ENCODE data around the gene ETNPPL.

The ETNPPL gene

DNA sequence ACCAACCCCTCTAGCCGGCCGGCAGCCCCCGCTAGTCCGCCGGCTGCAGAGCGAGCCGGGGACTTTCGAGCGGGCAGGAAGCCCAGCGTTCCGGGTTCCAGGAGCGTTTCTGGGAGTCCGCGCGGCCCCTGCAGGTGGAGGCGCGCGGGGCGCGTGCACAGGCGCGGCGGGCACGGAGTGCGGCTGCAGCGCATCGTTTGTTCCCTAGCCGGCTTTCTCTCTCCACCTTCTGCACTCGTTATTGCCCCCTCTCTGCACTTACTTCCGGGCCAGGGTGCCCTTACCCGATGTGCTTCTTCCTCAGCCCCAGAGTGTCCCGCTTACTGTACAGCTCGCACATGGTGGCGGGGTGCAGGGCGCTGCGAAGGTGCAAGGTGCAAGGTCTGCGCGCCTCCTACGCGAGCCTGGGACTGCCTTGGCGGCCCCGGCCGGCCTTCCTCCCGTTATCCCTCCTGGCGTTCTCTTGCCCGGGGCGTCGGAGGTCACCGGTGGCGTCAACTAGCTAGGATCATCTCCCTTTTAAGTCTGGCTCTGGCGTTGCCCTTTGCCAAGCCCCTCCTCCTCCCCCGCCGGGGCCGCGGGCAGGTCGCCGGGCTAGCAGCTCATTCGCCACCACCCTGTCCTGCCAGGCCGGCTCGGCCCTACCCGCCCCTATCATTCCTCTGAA is at the start of gene ETNPPL:
Gene ETNPPL, minus strand, starts transcription at position 495 of the 667 bp plus-strand sequence. Its CDS starts 155 bp downstream, at position 340.
- DNase-seq: no peak

- DNase-seq: no peak
Observed at GRCh38 chr4:108811486-108811885, 48.6 kb upstream of the ETNPPL start.

- no peak for DNase-seq
Observed at GRCh38 chr4:108810087-108810486, 47.2 kb upstream of the ETNPPL start.

- DNase-seq: no peak
Observed at GRCh38 chr4:108804648-108805273, 41.9 kb upstream of the ETNPPL start.

DNA sequence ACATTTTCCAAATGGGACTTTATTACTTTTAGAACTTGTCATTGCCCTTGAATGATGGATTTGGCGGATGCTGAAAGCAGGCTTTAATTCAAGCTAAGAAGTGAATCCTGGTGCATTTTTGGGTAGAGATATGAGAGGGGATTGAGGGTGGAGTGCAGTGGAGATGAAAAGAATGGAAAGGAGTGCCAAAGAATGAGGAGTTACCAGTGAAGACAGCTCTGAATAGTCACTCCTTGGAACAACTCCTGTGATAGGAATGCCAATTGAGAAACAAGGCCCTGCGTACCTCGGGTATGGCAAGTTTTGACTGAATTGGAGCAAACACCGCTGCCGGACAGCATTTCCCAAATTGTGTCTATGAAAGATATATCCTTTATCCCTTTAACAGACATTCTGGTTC is 36.5 kb upstream of the ETNPPL start:
- no peak for DNase-seq

GRCh38 chr4:108796173-108796572 is 33.3 kb upstream of the ETNPPL start:
- DNase-seq: no peak

DNA sequence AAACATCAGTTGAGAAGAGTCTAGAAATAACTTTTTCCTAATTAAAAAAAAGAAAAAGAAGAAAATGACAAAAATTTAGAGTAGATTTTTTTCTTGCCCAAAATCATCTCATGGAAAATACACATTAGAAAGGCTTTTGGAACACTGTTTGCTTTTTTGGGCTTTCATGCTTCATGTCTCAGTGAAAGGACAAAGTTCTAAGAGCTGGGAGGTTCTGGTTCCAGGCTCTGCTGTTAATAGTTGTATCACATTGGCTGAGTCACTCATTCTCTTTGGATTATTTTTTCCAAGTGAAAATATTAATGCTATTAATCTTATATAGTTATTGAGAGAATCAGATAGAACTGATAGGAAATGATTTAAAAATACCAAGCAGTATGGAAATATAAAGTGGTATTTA is 32.9 kb upstream of the ETNPPL start:
- no peak for DNase-seq

GRCh38 chr4:108794136-108794535 is 31.3 kb upstream of the ETNPPL start:
- DNase-seq: no peak

DNA sequence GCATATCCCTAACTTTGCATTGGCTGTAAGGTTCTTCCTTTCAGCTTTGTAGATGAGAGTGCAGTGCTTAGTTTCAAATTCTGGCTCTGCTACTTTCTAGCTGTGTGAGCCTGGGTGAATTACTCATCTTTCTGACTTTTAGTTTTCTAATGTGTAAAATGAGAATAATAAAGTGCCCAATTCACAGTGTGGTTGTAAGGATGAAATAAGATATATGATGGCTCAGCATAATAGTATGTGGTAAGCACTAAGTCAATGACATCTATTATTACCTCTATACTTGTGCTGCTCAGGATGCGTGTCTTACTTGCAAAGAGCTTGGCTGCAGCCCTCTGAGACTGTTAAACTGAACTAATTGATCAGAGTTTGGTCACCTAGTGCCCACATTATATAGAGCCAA is 30.6 kb upstream of the ETNPPL start:
- no peak for DNase-seq

GRCh38 chr4:108788731-108789130 is 25.9 kb upstream of the ETNPPL start:
- DNase-seq: no peak

DNA sequence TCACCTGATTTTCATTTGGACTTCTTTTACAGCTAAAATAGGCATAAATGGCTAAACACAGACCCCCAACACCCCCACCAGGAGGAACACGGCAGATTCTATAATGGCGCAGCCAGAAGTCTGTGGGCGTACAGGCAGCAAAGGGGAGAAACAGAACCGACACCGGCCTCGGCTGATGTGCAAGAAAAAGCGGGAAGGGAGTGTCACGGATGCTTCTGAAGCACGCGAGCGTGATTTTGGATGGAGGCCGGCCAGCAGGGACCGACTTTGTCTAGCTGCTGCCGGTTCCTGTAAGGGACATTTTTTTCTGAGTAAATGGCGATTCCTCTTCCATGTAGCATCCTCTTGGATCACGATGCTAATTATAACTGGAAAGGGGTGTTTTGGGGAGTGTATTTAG is 24.9 kb upstream of the ETNPPL start:
- DNase-seq: no peak

DNA sequence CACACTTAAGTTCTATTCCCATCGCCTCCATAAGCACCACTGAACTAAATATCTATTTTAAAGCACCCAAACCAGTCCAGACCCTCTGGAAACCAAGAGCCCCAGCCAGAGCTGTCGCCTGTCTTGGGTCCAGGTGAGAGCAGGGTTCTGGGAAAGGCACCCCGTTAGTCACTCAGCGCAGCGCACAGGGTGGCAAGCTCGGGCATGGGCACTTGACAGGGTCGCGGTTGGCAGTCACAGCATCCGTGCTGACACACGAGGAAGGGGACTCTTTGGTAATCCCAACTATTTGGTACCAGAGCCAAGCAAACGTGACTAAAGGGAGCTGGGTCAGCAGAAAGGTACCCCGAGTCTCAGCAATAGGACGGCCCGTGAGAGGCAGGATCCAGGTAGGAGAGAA is 24.3 kb upstream of the ETNPPL start:
- no peak for DNase-seq

DNA sequence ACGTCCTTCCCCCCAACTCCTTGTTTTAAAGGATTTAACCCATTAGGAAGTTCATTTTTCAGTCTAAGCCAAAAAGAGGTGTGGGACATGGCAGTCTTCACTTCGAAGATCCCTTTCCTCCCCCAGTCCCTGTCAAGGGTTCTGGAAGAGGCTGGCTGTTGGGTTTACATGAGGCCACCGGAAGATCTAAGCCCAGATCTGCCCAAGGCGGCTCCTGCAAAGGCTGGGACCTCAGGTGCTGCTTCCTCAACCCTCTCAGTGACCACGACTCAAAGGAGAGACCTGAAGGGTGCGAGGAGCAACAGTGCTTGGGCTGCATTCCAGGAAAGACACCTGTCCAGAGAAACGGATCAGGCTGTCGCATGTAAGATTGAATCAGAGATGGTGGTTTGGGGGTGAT is 23.5 kb upstream of the ETNPPL start:
- DNase-seq: no peak

GRCh38 chr4:108783665-108784463 is 21.0 kb upstream of the ETNPPL start:
- no peak for DNase-seq

DNA sequence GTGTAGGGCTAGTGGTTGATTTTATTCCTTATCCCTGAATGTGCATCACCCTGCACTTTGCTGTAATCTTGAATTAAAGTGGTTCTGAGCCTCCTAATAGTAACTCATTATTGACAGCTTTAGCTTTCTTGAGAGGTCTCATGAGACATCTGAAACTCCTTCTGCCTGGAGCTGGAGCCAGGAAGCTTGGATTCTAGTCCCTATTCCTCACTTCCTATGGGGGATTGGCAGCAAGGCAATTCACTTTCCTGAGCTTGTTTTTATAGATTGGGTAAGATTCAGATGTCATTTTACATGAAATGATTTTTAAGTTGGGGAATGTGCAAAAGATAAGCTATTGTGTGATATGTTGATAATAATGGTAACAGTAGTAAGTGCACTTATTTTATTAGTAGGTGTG is 17.1 kb upstream of the ETNPPL start:
- no peak for DNase-seq

DNA sequence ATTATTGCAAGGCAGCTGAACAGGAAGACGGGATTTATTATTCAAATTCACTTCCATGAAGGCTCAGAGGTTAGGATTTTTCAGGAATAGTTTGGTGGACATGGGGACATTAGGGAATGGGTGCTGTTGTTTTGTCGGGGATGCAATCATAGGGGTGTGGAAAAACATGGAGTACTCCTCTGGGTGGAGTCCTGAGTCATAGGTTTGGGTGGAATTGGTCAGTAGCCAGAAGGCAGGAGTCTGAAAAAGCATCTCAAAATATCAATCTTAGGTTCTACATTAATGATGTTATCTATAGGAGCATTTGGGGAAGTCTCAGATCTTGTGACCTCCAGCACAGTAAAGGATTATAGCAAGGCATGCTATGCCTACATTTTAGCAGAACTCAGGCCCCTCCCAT is 14.5 kb upstream of the ETNPPL start:
- DNase-seq: no peak

- no peak for DNase-seq
Observed at GRCh38 chr4:108775921-108776320, 13.1 kb upstream of the ETNPPL start.

GRCh38 chr4:108774809-108775530 is 12.1 kb upstream of the ETNPPL start:
- no peak for DNase-seq

GRCh38 chr4:108772402-108772801 is 9.5 kb upstream of the ETNPPL start:
- DNase-seq: no peak

GRCh38 chr4:108766058-108766457 is 3.2 kb upstream of the ETNPPL start:
- no peak for DNase-seq

DNA sequence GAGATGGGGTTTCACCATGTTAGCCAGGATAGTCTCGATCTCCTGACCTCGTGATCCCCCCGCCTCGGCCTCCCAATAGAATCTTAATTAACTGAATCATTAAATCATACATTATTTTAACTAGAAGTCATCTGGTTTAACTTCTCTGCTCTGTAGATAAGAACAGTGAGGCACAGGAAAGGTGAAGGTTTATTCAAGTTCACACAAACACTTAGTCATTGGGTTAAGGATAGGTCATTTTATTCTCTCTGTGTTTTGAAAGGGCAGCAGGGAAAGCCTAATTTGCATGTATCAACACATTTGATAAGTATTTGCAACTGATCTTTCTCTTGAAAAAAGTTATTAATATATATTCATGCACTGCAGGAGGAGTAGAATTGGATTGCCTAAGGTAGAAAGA is 1.1 kb upstream of the ETNPPL start:
- no peak for DNase-seq

- no peak for DNase-seq
Observed at GRCh38 chr4:108763226-108763593, 357 bp upstream of the ETNPPL start.

DNA sequence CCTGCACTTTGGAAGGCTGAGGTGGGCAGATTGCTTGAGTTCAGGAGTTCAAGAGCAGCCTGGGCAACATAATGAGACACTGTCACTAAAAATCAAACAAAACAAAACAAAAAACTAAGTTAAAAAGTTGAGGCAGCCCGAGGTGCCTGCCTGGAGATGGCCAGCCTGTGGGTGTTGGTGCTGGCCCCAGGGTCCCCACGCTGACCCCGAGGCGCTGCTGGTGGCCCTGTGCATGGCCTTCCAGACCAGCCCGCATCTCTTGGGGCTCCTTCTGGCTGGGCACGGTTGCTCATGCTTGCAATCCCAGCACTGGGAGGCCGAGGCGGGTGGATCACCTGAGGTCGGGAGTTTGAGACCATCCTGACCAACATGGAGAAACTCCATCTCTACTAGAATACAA is 4.4 kb downstream of the ETNPPL start:
- no peak for DNase-seq

- no peak for DNase-seq
Observed at GRCh38 chr4:108754327-108754726, 8.5 kb downstream of the ETNPPL start.
